Right lobe of liver (tissue), 6 donors: Measurements from ENCODE around the gene IL17D. TPM values are rescaled to one million over a fixed set of nuclear protein-coding genes. Genes with fewer than 3 reads are reported as not detected.

Experiments used
- ATAC-seq, 4 donors: fragments of 200-7000 bp; cut with Tn5 transposase; one replicate each; pipeline ENCODE4 v1.9.1; 2020; ENCODE audit warnings: mild to moderate bottlenecking in 4 of 4, moderate library complexity in 4 of 4
- DNase-seq, 3 donors: peaks; one replicate each; pipeline ENCODE4 v3.0.0-alpha.2; 2020
- H3K27ac ChIP-seq, 3 donors: fragments of 200-600 bp; one replicate each; pipeline ENCODE4 v1.8.0; 2022
- H3K27me3 ChIP-seq, 2 donors: fragments of 200-600 bp; one replicate each; pipeline ENCODE4 v1.8.0; 2022
- H3K36me3 ChIP-seq, 4 donors: fragments of 200-600 bp; sonication (generic) in 1 of 4; one replicate each; pipeline versions ENCODE4 v1.5.1 to v1.8.0; 2017 to 2022; ENCODE audit warnings: control low read depth in 1 of 4
- H3K4me1 ChIP-seq, 4 donors: fragments of 200-600 bp; sonication (generic) in 1 of 4; one replicate each; pipeline versions ENCODE4 v1.5.1 to v1.8.0; 2017 to 2022; ENCODE audit warnings: control low read depth in 1 of 4
- H3K4me3 ChIP-seq, 3 donors: fragments of 200-600 bp; one replicate each; pipeline ENCODE4 v1.8.0; 2022
- H3K9me3 ChIP-seq, 4 donors: fragments of 200-600 bp; sonication (generic) in 1 of 4; one replicate each; pipeline versions ENCODE4 v1.5.1 to v1.8.0; 2017 to 2022; ENCODE audit warnings: control low read depth in 1 of 4
- POLR2A ChIP-seq: fragments of 450-650 bp; IDR thresholded peaks from one replicate; pipeline ENCODE4 v1.6.1; 2017; ENCODE audit warnings: antibody characterized with exemption, mild to moderate bottlenecking
- WGBS: methylation state at CpG from one replicate; pipeline ENCODE4 v1.1.6; 2018; ENCODE audit warnings: low coverage, low lambda C conversion rate; ENCODE audit not compliant: insufficient coverage; ENCODE audit errors: missing lambda C conversion rate; 5-methylcytosine and 5-hydroxymethylcytosine counted together
- intact Hi-C, 2 donors: fragments of 100-400 bp; cut with DNase I; formaldehyde crosslinking; loops; one replicate each; pipeline versions ENCODE4 v1.11.2 to v1.14.1; 2022
- total RNA-seq, 6 experiments: library from RNA; depleted of rRNA in 2 of 6; stranded (reverse); fragments of >200 nt in 2 of 6; fragmentation: NEBNext Ultra II Directional in 3 of 6; extraction: Animal tissue kit (Norgen Biotek cat#: 25700) in 3 of 6; gene quantifications; one replicate each; pipeline versions ENCODE4 v1.1.0 to v1.2.4, GENCODE V29; 2016 to 2023
- TF ChIP-seq, protein P1 (sequence below), 4 donors: fragments of 200-600 bp in 3 of 4; fragments of 450-650 bp in 1 of 4; IDR thresholded peaks; one replicate each; pipeline versions ENCODE4 v1.5.1 to v1.8.0; 2016 to 2022; ENCODE audit warnings: antibody characterized with exemption in 4 of 4, mild to moderate bottlenecking in 2 of 4
- donor health status: DM: no; HTN: yes; CAD: no.
- donor health status: DM: no; HTN: no; CAD: no.
- donor health status: DM: no; HTN: no; CAD: no.
- donor health status: DM: no; HTN: yes; CAD: no.
- donor health status: DM: no; HTN: yes; CAD: no.

IL17D gene
- total RNA-seq, 6 experiments from 2014 or later, result 0.19 to 0.64 (median 0.42) TPM; not detected in 3

DNA sequence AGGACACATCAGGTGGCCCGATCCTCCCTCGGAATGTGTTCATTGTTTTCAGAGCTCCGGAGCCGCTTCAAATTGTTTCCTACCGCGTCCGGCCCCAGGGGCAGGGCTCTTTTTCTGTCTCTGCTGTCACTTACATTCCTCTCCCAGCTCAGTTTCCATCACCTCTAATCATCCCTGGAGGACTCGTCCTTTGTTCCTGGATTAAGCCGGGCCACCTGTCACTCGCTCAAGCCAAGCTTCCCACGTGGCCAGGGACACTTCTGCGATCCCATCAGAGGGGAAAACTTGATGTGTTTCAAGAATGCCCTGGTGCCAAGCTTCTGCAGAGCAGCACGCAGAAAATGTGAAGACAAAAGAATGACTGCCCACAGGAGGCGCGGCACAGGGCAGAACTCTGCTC lies 13.5 kb downstream of the IL17D start:
- Histone ChIP-seq H3K27me3 (peaks cover 0 to 10% of the 10 kb centered on the region in 2 donors), H3K9me3 (no peaks in the 10 kb centered on the region), H3K36me3 (no peaks in the 10 kb centered on the region), H3K4me1 (peaks cover 0 to 25% (median 3%) of the 10 kb centered on the region in 4 donors), H3K27ac (no peak overlapping the region), H3K4me3 (no peak overlapping the region)
- ATAC-seq (no peak), DNase-seq (no peak)
- TF ChIP-seq, protein P1, sequence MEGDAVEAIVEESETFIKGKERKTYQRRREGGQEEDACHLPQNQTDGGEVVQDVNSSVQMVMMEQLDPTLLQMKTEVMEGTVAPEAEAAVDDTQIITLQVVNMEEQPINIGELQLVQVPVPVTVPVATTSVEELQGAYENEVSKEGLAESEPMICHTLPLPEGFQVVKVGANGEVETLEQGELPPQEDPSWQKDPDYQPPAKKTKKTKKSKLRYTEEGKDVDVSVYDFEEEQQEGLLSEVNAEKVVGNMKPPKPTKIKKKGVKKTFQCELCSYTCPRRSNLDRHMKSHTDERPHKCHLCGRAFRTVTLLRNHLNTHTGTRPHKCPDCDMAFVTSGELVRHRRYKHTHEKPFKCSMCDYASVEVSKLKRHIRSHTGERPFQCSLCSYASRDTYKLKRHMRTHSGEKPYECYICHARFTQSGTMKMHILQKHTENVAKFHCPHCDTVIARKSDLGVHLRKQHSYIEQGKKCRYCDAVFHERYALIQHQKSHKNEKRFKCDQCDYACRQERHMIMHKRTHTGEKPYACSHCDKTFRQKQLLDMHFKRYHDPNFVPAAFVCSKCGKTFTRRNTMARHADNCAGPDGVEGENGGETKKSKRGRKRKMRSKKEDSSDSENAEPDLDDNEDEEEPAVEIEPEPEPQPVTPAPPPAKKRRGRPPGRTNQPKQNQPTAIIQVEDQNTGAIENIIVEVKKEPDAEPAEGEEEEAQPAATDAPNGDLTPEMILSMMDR (IDR thresholded peaks at IDR 0.05), result no peak
- no peak for TF ChIP-seq POLR2A
- intact Hi-C loops, result loop anchor here (10.0 kb wide), 3 partner anchors 98 to 208 kb away; no protein-coding TSS in a partner anchor
- WGBS, result 91% methylated on average over 7 of the region's 15 CpGs

DNA sequence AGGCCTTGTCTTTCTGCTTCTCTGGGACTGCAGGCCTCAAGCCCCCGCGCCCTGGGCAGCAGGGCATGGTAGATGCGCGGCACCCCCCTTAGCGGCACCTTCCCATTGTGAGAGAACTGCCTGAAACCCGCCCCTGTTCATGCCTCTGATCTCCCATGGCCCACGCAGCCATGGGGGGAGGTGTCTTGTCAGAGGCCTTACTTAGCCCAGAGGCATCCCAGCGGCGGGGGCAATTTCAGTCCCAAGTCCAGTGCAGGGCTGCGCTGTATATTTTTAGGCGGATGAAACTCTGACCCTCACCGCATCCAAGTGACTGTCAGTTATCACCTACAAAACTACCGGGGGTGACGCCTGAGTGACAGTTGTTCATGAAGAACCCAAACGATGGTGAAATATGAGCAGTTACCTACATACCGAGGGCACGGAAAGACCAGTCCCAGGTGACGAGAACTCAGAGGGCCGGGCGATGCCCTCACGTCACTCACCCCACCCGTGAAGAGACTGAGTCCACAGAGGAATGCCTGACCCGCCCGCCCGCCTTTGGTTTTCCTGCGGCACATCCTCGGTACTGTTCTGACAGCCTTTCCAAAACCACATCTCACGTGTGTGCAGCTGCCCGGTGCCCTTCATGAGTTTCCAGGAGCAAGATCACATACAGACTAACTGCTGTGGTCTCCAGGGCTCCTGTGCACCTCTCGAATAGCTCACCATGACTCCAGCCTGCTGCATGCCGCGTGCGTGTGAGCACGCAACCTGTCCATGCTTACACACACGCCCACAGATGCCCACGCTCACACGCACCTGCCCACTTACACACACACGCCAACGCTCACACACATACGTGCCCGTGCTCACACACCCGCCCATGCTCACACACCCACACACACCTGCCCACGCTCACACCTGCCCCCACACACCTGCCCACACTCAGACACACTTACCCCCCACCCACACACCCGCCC lies 14.4 kb downstream of the IL17D start:
- intact Hi-C loops, result loop anchor here (10.0 kb wide), 3 partner anchors 97 to 207 kb away; no protein-coding TSS in a partner anchor
- TF ChIP-seq, protein P1 (IDR thresholded peaks at IDR 0.05), result no peak
- TF ChIP-seq POLR2A, result no peak
- WGBS, result 90% methylated on average over 21 of the region's 44 CpGs
- no peak for DNase-seq
- no peaks in the 10 kb centered on the region for H3K9me3 ChIP-seq
- peaks cover 0 to 12% of the 10 kb centered on the region in 2 donors for H3K27me3 ChIP-seq
- no peaks in the 10 kb centered on the region for H3K36me3 ChIP-seq
- ATAC-seq, result no peak
- H3K27ac ChIP-seq, result no peak overlapping the region
- peaks cover 0 to 20% (median 4%) of the 10 kb centered on the region in 4 donors for H3K4me1 ChIP-seq
- H3K4me3 ChIP-seq, result no peak overlapping the region

DNA sequence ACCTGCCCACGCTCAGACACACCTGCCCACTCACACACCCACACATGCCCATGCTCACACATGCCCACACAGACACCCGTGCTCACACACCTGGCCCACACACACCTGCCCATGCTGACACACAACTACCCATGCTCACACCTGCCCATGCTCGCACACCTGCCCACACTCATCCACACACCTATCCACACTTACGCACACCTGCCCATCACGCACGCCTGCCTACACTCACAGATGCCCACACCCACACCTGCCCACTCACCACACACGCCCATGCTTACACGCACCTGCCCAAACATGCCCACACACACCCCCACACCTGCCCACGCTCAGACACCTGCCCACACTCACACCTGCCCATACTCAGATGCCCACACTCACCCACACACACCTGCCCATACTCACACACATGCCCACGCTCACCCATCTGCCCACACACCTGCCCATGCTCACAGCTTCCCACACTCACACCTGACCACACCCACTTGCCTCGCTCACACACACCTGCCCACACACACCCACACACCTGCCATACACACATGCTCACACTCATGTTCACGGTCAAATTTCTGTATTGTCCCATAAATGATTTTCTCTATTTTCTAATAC lies 15.6 kb downstream of the IL17D start:
- Histone ChIP-seq H3K4me3 (no peak overlapping the region), H3K9me3 (no peaks in the 10 kb centered on the region), H3K36me3 (no peaks in the 10 kb centered on the region), H3K27me3 (peaks cover 0 to 12% of the 10 kb centered on the region in 2 donors), H3K4me1 (peaks cover 0 to 19% (median 4%) of the 10 kb centered on the region in 4 donors), H3K27ac (no peak overlapping the region)
- ATAC-seq, result no peak
- WGBS, result 84% methylated on average over 11 of the region's 12 CpGs
- intact Hi-C loops, result loop anchor here (10.0 kb wide), 3 partner anchors 96 to 206 kb away; no protein-coding TSS in a partner anchor
- no peak for DNase-seq
- TF ChIP-seq, protein P1 (IDR thresholded peaks at IDR 0.05), result no peak
- TF ChIP-seq POLR2A, result no peak

DNA sequence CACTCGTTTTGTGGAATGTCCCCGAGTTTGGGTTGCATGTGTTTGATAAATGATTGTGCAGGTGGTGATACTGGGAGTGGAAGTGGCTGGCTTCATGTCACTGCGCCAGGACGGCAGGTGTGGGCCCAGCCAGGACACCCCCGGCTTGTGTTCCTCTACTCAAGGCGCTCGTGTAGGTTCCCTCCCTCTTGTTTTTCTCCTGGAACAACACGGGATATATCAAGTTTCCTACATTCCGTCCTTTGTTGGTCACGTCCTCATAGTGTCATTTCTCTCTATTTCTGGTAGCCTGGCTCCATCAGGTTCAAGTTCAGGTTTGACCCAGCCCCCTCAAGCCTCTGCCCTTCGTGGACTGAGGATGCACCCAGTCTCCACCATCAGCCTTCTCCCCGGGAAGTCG lies 16.3 kb downstream of the IL17D start:
- H3K4me1 ChIP-seq, result peaks cover 0 to 13% (median 4%) of the 10 kb centered on the region in 4 donors
- H3K27ac ChIP-seq, result no peak overlapping the region
- no peaks in the 10 kb centered on the region for H3K9me3 ChIP-seq
- no peaks in the 10 kb centered on the region for H3K36me3 ChIP-seq
- 70% methylated on average over 11 of the region's 13 CpGs for WGBS
- DNase-seq (no peak), ATAC-seq (no peak)
- TF ChIP-seq, protein P1 (IDR thresholded peaks at IDR 0.05), result no peak
- TF ChIP-seq POLR2A, result no peak
- H3K4me3 ChIP-seq, result no peak overlapping the region
- peaks cover 0 to 12% of the 10 kb centered on the region in 2 donors for H3K27me3 ChIP-seq
- intact Hi-C loops, result loop anchor here (10.0 kb wide), 3 partner anchors 95 to 205 kb away; no protein-coding TSS in a partner anchor
